ENCODE measurements around the gene MARCHF3.
"Not testable (repeated sequence)": the region's sequence is repeated elsewhere in the genome, so short reads cannot be mapped to it uniquely, and the experiment has no call there.

The MARCHF3 gene

GRCh38 chr5:127026166-127026565 lies 4.2 kb downstream of the MARCHF3 start:
- Histone ChIP-seq H3K9me3 (ENCODE audit: insufficient read depth, low read depth, low read length) (no peaks in the 10 kb centered on the region), H3K9ac (ENCODE audit: low read depth, low read length) (no peak overlapping the region)
- WGBS: 88% methylated on average over 2 of the region's 2 CpGs

GRCh38 chr5:127025467-127025866 lies 4.9 kb downstream of the MARCHF3 start:
- Histone ChIP-seq H3K27me3 (ENCODE audit: insufficient read depth, low read length) (peaks cover 21% of the 10 kb centered on the region), H3K27ac (ENCODE audit: low read depth, low read length) (no peak overlapping the region), H3K4me3 (ENCODE audit: low read length) (no peak overlapping the region), H3K4me1 (ENCODE audit: insufficient read depth, low read length) (peaks cover 15% of the 10 kb centered on the region; the same call in 1 of the 2 replicates), H3K36me3 (ENCODE audit: insufficient read depth, low read length) (no peaks in the 10 kb centered on the region), H3K9me3 (ENCODE audit: insufficient read depth, low read depth, low read length) (no peaks in the 10 kb centered on the region), H3K9ac (ENCODE audit: low read depth, low read length) (no peak overlapping the region)
- 92% methylated on average over 1 of the region's 1 CpG for WGBS

More at GRCh38 chr5:127026166-127026565, 4.2 kb downstream of the MARCHF3 start:
- no peak overlapping the region for H3K27ac ChIP-seq (ENCODE audit: low read depth, low read length)
- H3K4me1 ChIP-seq (ENCODE audit: insufficient read depth, low read length): peaks cover 15% of the 10 kb centered on the region; the same call in 1 of the 2 replicates
- H3K36me3 ChIP-seq (ENCODE audit: insufficient read depth, low read length): no peaks in the 10 kb centered on the region
- peaks cover 25% of the 10 kb centered on the region for H3K27me3 ChIP-seq (ENCODE audit: insufficient read depth, low read length)
- H3K4me3 ChIP-seq (ENCODE audit: low read length): no peak overlapping the region

DNA sequence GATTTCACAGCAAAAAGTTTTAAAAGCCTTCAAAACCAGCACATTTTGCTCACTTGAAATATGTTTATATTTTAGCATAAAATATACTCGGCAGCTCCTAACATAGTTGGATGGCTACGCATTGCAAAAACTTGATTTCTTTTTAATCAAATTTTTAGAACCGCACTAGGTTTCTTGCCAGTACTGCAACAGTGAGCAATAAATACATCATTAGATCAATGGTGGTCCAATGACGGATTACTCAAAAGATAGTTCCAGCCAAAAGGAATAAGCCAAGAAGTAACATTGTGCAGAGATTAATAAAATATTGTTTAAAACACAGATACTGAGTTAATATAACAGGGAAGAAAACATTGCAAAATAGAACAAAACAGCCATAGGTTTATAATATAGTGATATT lies 5.5 kb downstream of the MARCHF3 start:
- Histone ChIP-seq H3K27ac (ENCODE audit: low read depth, low read length) (no peak overlapping the region), H3K4me1 (ENCODE audit: insufficient read depth, low read length) (peaks cover 15% of the 10 kb centered on the region; the same call in 1 of the 2 replicates), H3K9me3 (ENCODE audit: insufficient read depth, low read depth, low read length) (no peaks in the 10 kb centered on the region), H3K36me3 (ENCODE audit: insufficient read depth, low read length) (no peaks in the 10 kb centered on the region), H3K27me3 (ENCODE audit: insufficient read depth, low read length) (peaks cover 18% of the 10 kb centered on the region), H3K4me3 (ENCODE audit: low read length) (no peak overlapping the region), H3K9ac (ENCODE audit: low read depth, low read length) (no peak overlapping the region)
- WGBS: 73% methylated on average over 4 of the region's 4 CpGs

DNA sequence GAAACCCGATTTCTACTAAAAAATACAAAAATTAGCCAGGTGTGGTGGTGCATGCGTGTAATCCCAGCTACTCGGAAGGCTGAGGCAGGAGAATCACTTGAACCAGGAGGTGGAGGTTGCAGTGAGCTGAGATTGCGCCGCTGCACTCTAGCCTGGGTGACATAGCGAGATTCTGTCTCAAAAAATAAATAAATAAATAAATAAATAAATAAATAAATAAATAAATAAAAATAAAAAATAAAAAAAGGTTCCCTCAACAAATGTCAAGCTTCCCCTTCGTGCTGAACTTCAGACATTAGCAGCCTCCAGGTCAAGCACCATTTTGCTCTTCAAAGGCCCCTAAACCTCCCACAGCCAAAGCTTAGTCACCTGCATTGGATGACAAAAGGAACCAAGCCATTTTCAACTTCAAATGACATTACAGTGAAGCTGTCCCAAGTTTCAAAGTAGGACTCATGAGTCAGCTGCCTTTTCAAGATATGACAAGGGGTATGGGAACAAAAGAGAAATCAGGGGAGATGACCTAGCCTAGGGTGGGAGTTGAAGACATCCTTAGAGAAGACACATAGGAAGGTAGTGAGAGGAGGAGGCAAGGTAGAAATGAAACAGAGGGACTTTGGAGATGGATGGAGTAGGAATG lies 6.7 kb downstream of the MARCHF3 start:
- H3K27me3 ChIP-seq (ENCODE audit: insufficient read depth, low read length); H3K27ac ChIP-seq (ENCODE audit: low read depth, low read length); H3K36me3 ChIP-seq (ENCODE audit: insufficient read depth, low read length); H3K9me3 ChIP-seq (ENCODE audit: insufficient read depth, low read depth, low read length); H3K4me3 ChIP-seq (ENCODE audit: low read length); H3K9ac ChIP-seq (ENCODE audit: low read depth, low read length): not testable (repeated sequence)
- 88% methylated on average over 5 of the region's 7 CpGs for WGBS
- H3K4me1 ChIP-seq (ENCODE audit: insufficient read depth, low read length): peaks cover 15% of the 10 kb centered on the region; the same call in 1 of the 2 replicates

- no peak overlapping the region for H3K4me3 ChIP-seq (ENCODE audit: low read length)
- H3K27ac ChIP-seq (ENCODE audit: low read depth, low read length): no peak overlapping the region
- H3K9me3 ChIP-seq (ENCODE audit: insufficient read depth, low read depth, low read length): no peaks in the 10 kb centered on the region
- no peaks in the 10 kb centered on the region for H3K36me3 ChIP-seq (ENCODE audit: insufficient read depth, low read length)
- H3K27me3 ChIP-seq (ENCODE audit: insufficient read depth, low read length): no peaks in the 10 kb centered on the region
- WGBS: 97% methylated on average over 3 of the region's 3 CpGs
- peaks cover 15% of the 10 kb centered on the region; the same call in 1 of the 2 replicates for H3K4me1 ChIP-seq (ENCODE audit: insufficient read depth, low read length)
- H3K9ac ChIP-seq (ENCODE audit: low read depth, low read length): no peak overlapping the region
Observed at GRCh38 chr5:127022846-127023245, 7.5 kb downstream of the MARCHF3 start.

- no peaks in the 10 kb centered on the region for H3K9me3 ChIP-seq (ENCODE audit: insufficient read depth, low read depth, low read length)
- no peaks in the 10 kb centered on the region for H3K27me3 ChIP-seq (ENCODE audit: insufficient read depth, low read length)
- H3K27ac ChIP-seq (ENCODE audit: low read depth, low read length): no peak overlapping the region
- H3K9ac ChIP-seq (ENCODE audit: low read depth, low read length): no peak overlapping the region
- 0 out of 2 replicates have a peak, but pooled peaks cover 4% of the 10 kb centered on the region for H3K4me1 ChIP-seq (ENCODE audit: insufficient read depth, low read length)
- no peak overlapping the region for H3K4me3 ChIP-seq (ENCODE audit: low read length)
- 84% methylated on average over 1 of the region's 1 CpG for WGBS
- H3K36me3 ChIP-seq (ENCODE audit: insufficient read depth, low read length): no peaks in the 10 kb centered on the region
Observed at GRCh38 chr5:127019928-127020327, 10.4 kb downstream of the MARCHF3 start.

DNA sequence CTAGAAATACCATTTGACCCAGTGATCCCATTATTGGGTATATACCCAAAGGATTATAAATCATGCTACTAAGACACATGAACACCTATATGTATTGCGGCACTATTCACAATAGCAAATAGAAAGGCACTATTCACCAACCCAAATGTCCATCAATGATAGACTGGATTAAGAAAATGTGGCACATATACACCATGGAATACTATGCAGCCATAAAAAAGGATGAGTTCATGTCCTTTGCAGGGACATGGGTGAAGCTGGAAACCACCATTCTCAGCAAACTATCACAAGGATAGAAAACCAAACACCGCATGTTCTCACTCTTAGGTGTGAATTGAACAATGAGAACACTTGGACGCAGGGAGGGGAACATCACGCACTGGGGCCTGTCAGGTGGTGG lies 13.6 kb downstream of the MARCHF3 start:
- WGBS: 98% methylated on average over 3 of the region's 4 CpGs
- H3K36me3 ChIP-seq (ENCODE audit: insufficient read depth, low read length); H3K27ac ChIP-seq (ENCODE audit: low read depth, low read length); H3K9ac ChIP-seq (ENCODE audit: low read depth, low read length); H3K4me3 ChIP-seq (ENCODE audit: low read length); H3K27me3 ChIP-seq (ENCODE audit: insufficient read depth, low read length); H3K9me3 ChIP-seq (ENCODE audit: insufficient read depth, low read depth, low read length): not testable (repeated sequence)
- 0 out of 2 replicates have a peak, but pooled peaks cover 11% of the 10 kb centered on the region for H3K4me1 ChIP-seq (ENCODE audit: insufficient read depth, low read length)

DNA sequence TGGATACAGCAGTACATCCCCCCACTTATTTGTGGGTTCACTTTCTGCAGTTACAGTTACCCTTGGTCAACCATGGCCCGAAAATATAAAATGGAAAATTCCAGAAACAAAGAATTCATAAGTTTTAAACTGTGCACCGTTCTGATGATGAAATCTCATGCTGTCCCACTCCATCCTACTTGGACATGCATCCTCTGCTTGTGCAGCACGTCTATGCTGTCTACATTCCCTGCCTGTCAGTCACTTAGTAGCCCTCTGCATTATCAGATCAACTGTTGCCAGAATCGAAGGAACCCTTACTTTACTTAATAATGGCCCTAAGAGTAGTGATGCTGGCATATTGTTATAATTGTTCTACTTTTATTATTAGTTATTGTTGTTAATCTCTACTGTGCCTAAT lies 14.6 kb downstream of the MARCHF3 start:
- Histone ChIP-seq H3K27me3 (ENCODE audit: insufficient read depth, low read length) (no peaks in the 10 kb centered on the region), H3K9me3 (ENCODE audit: insufficient read depth, low read depth, low read length) (no peaks in the 10 kb centered on the region), H3K36me3 (ENCODE audit: insufficient read depth, low read length) (no peaks in the 10 kb centered on the region), H3K27ac (ENCODE audit: low read depth, low read length) (no peak overlapping the region), H3K9ac (ENCODE audit: low read depth, low read length) (no peak overlapping the region), H3K4me1 (ENCODE audit: insufficient read depth, low read length) (0 out of 2 replicates have a peak, but pooled peaks cover 11% of the 10 kb centered on the region), H3K4me3 (ENCODE audit: low read length) (no peak overlapping the region)
- 91% methylated on average over 3 of the region's 4 CpGs for WGBS

GRCh38 chr5:127014573-127014972 lies 15.8 kb downstream of the MARCHF3 start:
- H3K4me3 ChIP-seq (ENCODE audit: low read length): no peak overlapping the region
- no peaks in the 10 kb centered on the region for H3K36me3 ChIP-seq (ENCODE audit: insufficient read depth, low read length)
- H3K4me1 ChIP-seq (ENCODE audit: insufficient read depth, low read length): 0 out of 2 replicates have a peak, but pooled peaks cover 11% of the 10 kb centered on the region
- H3K9ac ChIP-seq (ENCODE audit: low read depth, low read length): no peak overlapping the region
- WGBS: 100% methylated on average over 1 of the region's 1 CpG
- H3K27me3 ChIP-seq (ENCODE audit: insufficient read depth, low read length): no peaks in the 10 kb centered on the region
- no peak overlapping the region for H3K27ac ChIP-seq (ENCODE audit: low read depth, low read length)
- H3K9me3 ChIP-seq (ENCODE audit: insufficient read depth, low read depth, low read length): no peaks in the 10 kb centered on the region

DNA sequence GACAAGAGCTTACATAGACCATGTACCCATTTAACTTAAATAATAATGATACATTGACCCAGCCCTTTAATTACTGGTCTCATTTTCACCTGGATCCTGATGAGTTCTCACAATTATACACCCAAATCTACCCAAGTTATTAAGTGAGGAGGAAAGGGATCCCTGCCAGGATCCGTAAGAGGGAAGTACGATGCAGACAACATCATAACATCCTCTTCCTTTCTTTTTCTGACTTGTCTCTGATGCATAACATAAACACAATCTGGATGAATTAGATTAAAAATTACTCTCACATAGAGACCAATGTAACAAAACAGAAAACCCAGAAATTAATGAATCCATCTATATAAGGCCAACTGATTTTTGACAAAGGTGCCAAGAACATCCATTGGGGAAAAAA lies 17.0 kb downstream of the MARCHF3 start:
- Histone ChIP-seq H3K27ac (ENCODE audit: low read depth, low read length) (no peak overlapping the region), H3K4me1 (ENCODE audit: insufficient read depth, low read length) (0 out of 2 replicates have a peak, but pooled peaks cover 11% of the 10 kb centered on the region), H3K36me3 (ENCODE audit: insufficient read depth, low read length) (no peaks in the 10 kb centered on the region), H3K27me3 (ENCODE audit: insufficient read depth, low read length) (no peaks in the 10 kb centered on the region), H3K9me3 (ENCODE audit: insufficient read depth, low read depth, low read length) (no peaks in the 10 kb centered on the region), H3K4me3 (ENCODE audit: low read length) (no peak overlapping the region), H3K9ac (ENCODE audit: low read depth, low read length) (no peak overlapping the region)
- WGBS: no CpG with 5 or more reads among the region's 2 CpGs

- Histone ChIP-seq H3K27me3 (ENCODE audit: insufficient read depth, low read length) (no peaks in the 10 kb centered on the region), H3K4me1 (ENCODE audit: insufficient read depth, low read length) (0 out of 2 replicates have a peak, but pooled peaks cover 11% of the 10 kb centered on the region), H3K27ac (ENCODE audit: low read depth, low read length) (no peak overlapping the region), H3K4me3 (ENCODE audit: low read length) (no peak overlapping the region), H3K9ac (ENCODE audit: low read depth, low read length) (no peak overlapping the region), H3K9me3 (ENCODE audit: insufficient read depth, low read depth, low read length) (no peaks in the 10 kb centered on the region), H3K36me3 (ENCODE audit: insufficient read depth, low read length) (no peaks in the 10 kb centered on the region)
Observed at GRCh38 chr5:127012916-127013315, 17.4 kb downstream of the MARCHF3 start.

All from HUES64 (cell line).